ENCODE data around the gene SLAIN2. TPM values are rescaled to one million over a fixed set of nuclear protein-coding genes. Genes with fewer than 3 reads are reported as not detected.

SLAIN2 gene
- total RNA-seq, 1 experiment from 2014 or later = 35.8 TPM

GRCh38 chr4:48305508-48305907 is 35.8 kb upstream of the SLAIN2 start:
- no peaks in the 10 kb centered on the region for H3K36me3 Mint-ChIP-seq
- H3K27me3 Mint-ChIP-seq (ENCODE audit: low read depth) = no peaks in the 10 kb centered on the region
- ATAC-seq (no peak), DNase-seq (ENCODE audit: low spot score) (no peak)
- TF ChIP-seq TEAD1 (CRISPR knock-in tag; IDR thresholded peaks at IDR 0.05) = no peak
- H3K27ac Mint-ChIP-seq = no peak overlapping the region; the same call in 1 of the 2 replicates
- H3K4me3 Mint-ChIP-seq = no peak overlapping the region
- ChIA-PET POLR2A (no interaction called here), CTCF (no interaction called here)
- H3K9me3 Mint-ChIP-seq = no peaks in the 10 kb centered on the region
- no peaks in the 10 kb centered on the region for H3K4me1 Mint-ChIP-seq

- H3K36me3 Mint-ChIP-seq = no peaks in the 10 kb centered on the region
- no peak overlapping the region for H3K4me3 Mint-ChIP-seq
- no peak for TF ChIP-seq ZNF671 (CRISPR knock-in tag; IDR thresholded peaks at IDR 0.05)
- TF ChIP-seq CREM (CRISPR knock-in tag; IDR thresholded peaks at IDR 0.05) = no peak
- no peak for TF ChIP-seq ZNF263 (CRISPR knock-in tag; IDR thresholded peaks at IDR 0.05; ENCODE audit: low read depth)
- TF ChIP-seq SP1 (CRISPR knock-in tag; conservative IDR thresholded peaks at IDR 0.05) = no peak
- no peak for TF ChIP-seq EMX1 (CRISPR knock-in tag; IDR thresholded peaks at IDR 0.05)
- no peak for TF ChIP-seq ZNF416 (CRISPR knock-in tag; IDR thresholded peaks at IDR 0.05)
- no peak for TF ChIP-seq HMGXB4 (CRISPR knock-in tag; IDR thresholded peaks at IDR 0.05)
- TF ChIP-seq, protein P1, sequence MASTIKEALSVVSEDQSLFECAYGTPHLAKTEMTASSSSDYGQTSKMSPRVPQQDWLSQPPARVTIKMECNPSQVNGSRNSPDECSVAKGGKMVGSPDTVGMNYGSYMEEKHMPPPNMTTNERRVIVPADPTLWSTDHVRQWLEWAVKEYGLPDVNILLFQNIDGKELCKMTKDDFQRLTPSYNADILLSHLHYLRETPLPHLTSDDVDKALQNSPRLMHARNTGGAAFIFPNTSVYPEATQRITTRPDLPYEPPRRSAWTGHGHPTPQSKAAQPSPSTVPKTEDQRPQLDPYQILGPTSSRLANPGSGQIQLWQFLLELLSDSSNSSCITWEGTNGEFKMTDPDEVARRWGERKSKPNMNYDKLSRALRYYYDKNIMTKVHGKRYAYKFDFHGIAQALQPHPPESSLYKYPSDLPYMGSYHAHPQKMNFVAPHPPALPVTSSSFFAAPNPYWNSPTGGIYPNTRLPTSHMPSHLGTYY (CRISPR knock-in tag; IDR thresholded peaks at IDR 0.05) = no peak
- TF ChIP-seq IRF2 (CRISPR knock-in tag; IDR thresholded peaks at IDR 0.05; ENCODE audit: borderline replicate concordance, low read depth) = no peak
- TF ChIP-seq ESRRA (CRISPR knock-in tag; IDR thresholded peaks at IDR 0.05; ENCODE audit: borderline replicate concordance) = no peak
- no peak for TF ChIP-seq ATF3 (CRISPR knock-in tag; conservative IDR thresholded peaks at IDR 0.05)
- TF ChIP-seq PRRX2 (CRISPR knock-in tag; IDR thresholded peaks at IDR 0.05) = no peak
- no peak for TF ChIP-seq E2F4 (CRISPR knock-in tag; IDR thresholded peaks at IDR 0.05; ENCODE audit: borderline replicate concordance, low read depth)
- TF ChIP-seq, protein P2, sequence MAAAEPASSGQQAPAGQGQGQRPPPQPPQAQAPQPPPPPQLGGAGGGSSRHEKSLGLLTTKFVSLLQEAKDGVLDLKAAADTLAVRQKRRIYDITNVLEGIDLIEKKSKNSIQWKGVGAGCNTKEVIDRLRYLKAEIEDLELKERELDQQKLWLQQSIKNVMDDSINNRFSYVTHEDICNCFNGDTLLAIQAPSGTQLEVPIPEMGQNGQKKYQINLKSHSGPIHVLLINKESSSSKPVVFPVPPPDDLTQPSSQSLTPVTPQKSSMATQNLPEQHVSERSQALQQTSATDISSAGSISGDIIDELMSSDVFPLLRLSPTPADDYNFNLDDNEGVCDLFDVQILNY (CRISPR knock-in tag; IDR thresholded peaks at IDR 0.05) = no peak
- TF ChIP-seq CTCF (IDR thresholded peaks at IDR 0.05) = no peak
- no peak for TF ChIP-seq ZSCAN18 (CRISPR knock-in tag; IDR thresholded peaks at IDR 0.05)
- H3K4me1 Mint-ChIP-seq = no peaks in the 10 kb centered on the region
- ATAC-seq = no peak
- H3K9me3 Mint-ChIP-seq = no peaks in the 10 kb centered on the region
- ChIA-PET CTCF (no interaction called here), POLR2A (no interaction called here)
- no peaks in the 10 kb centered on the region for H3K27me3 Mint-ChIP-seq (ENCODE audit: low read depth)
- no peak for DNase-seq (ENCODE audit: low spot score)
- H3K27ac Mint-ChIP-seq = no peak overlapping the region
Measured at GRCh38 chr4:48307528-48307927, 33.8 kb upstream of the SLAIN2 start.
